Adrenal gland (tissue), 12 donors: Measurements from ENCODE around the gene PHF21A. TPM values are rescaled to one million over a fixed set of nuclear protein-coding genes. Genes with fewer than 3 reads are reported as not detected.

ENCODE experiments used
- DNase-seq, 7 donors: peaks; one replicate each; pipeline ENCODE4 v3.0.0-alpha.2; 2019 to 2020
- H3K27ac ChIP-seq, 5 donors: fragments of 200-600 bp; sonication (generic) in 4 of 5; 1 replicate in 3 of 5; 2 replicates in 2 of 5; pipeline versions ENCODE4 v1.5.1 to v1.8.0; 2016 to 2020; ENCODE audit warnings: mild to moderate bottlenecking in 1 of 5
- H3K27me3 ChIP-seq: fragments of 200-600 bp; 2 replicates; pipeline ENCODE4 v1.8.0; 2021
- H3K36me3 ChIP-seq, 2 donors: fragments of 200-600 bp; replicated peaks in 1 of 2; 1 replicate in 1 of 2; 2 replicates in 1 of 2; pipeline versions ENCODE4 v1.5.1 to v1.8.0; 2018 to 2022
- H3K4me1 ChIP-seq, 2 donors: fragments of 200-600 bp; replicated peaks in 1 of 2; 1 replicate in 1 of 2; 2 replicates in 1 of 2; pipeline versions ENCODE4 v1.5.1 to v1.8.0; 2018 to 2021
- H3K4me3 ChIP-seq, 4 donors: fragments of 200-600 bp; sonication (generic) in 3 of 4; one replicate each; pipeline ENCODE4 v1.5.1; 2016 to 2018
- H3K9me3 ChIP-seq, 3 donors: fragments of 200-600 bp; sonication (generic) in 1 of 3; replicated peaks in 1 of 3; 1 replicate in 2 of 3; 2 replicates in 1 of 3; pipeline versions ENCODE4 v1.5.1 to v1.8.0; 2016 to 2021
- POLR2A ChIP-seq, 2 donors: fragments of 450-650 bp; IDR thresholded peaks; one replicate each; pipeline ENCODE4 v1.6.1; 2017; ENCODE audit warnings: antibody characterized with exemption in 2 of 2, mild to moderate bottlenecking in 2 of 2, moderate library complexity in 1 of 2
- WGBS, 4 donors: extraction: QIAGEN DNeasy Blood & Tissue Kit in 2 of 4; methylation state at CpG; one replicate each; pipeline versions ENCODE4 v1.1.5 to v1.1.7; 2013 to 2017; 5-methylcytosine and 5-hydroxymethylcytosine counted together
- intact Hi-C, 2 donors: fragments of 100-400 bp; cut with DNase I; formaldehyde crosslinking; loops; one replicate each; pipeline versions ENCODE4 v1.14.1 to v1.15.0; 2022 to 2023
- polyA plus RNA-seq, 3 donors: library from polyadenylated mRNA; stranded (reverse); fragments of 200-250 nt in 2 of 3; fragments of 350-450 nt in 1 of 3; fragmentation: Illumina TruSeq in 1 of 3; extraction: RNeasy Lipid Tissue Mini Kit (QIAGEN cat#74804) in 1 of 3; gene quantifications; one replicate each; pipeline ENCODE4 v1.2.3, GENCODE V29; 2013 to 2014
- total RNA-seq, 9 donors: library from RNA; depleted of rRNA in 4 of 9; stranded (reverse); fragments of >200 nt in 4 of 9; fragments of 120-200 nt in 1 of 9; fragmentation: NEBNext Ultra II Directional in 1 of 9; extraction: Animal tissue kit (Norgen Biotek cat#: 25700) in 1 of 9; gene quantifications; one replicate each; pipeline versions ENCODE4 v1.1.0 to v1.2.4, GENCODE V29; 2013 to 2023
- TF ChIP-seq, protein P1 (sequence below), 6 experiments: fragments of 450-650 bp in 4 of 6; fragments of 200-600 bp in 2 of 6; sonication (generic) in 1 of 6; IDR thresholded peaks; 1 replicate in 5 of 6; 2 replicates in 1 of 6; pipeline versions ENCODE4 v1.5.1 to v1.8.0; 2016 to 2021; ENCODE audit warnings: antibody characterized with exemption in 6 of 6, mild to moderate bottlenecking in 2 of 6, moderate library complexity in 1 of 6
- donor health status: healthy with polysubstance abuse.
- donor health status: Bipolar disorder and iron deficiency.
- donor health status: DM: yes; HTN: yes; CAD: no.
- donor health status: DM: no; HTN: no; CAD: no.
- donor health status: DM: no; HTN: no; CAD: no.
- donor health status: DM: yes; HTN: yes; CAD: no.

Gene PHF21A
- total and polyA plus RNA-seq, 12 donors, result 28.4 to 85.1 (median 40.0) TPM

DNA sequence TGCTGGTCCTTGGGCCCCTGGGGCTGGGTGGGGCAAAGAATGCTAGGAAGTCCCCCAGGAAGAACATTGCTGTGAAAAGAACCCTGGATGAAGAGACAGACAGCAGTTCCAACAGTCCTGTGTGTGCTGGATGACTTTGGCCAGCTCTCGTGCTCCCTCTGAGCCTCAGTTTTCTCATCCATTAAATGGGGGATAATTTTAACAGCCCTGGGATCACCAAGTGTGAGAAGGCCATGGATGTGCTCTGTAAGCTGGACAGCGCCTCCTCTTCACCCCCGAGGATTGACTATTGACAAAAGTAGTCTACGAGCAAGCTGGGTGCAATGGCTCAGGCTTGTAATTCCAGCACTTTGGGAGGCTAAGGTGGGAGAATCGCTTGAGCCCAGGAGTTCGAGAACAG, 196.3 kb downstream of the PHF21A start:
- Histone ChIP-seq H3K27ac (no peak overlapping the region), H3K27me3 (no peaks in the 10 kb centered on the region), H3K9me3 (no peaks in the 10 kb centered on the region), H3K4me1 (peaks cover 0 to 20% of the 10 kb centered on the region in 2 donors), H3K4me3 (no peak overlapping the region), H3K36me3 (no peaks in the 10 kb centered on the region)
- DNase-seq, result peak in 1 of 7 donors; percentile 48
- intact Hi-C loops, result no loop called here
- WGBS, 4 donors, result 92 to 100% (median 95%) methylated on average over 6 of the region's 6 CpGs
- no peak for TF ChIP-seq POLR2A (IDR thresholded peaks at IDR 0.05)
- TF ChIP-seq, protein P1, sequence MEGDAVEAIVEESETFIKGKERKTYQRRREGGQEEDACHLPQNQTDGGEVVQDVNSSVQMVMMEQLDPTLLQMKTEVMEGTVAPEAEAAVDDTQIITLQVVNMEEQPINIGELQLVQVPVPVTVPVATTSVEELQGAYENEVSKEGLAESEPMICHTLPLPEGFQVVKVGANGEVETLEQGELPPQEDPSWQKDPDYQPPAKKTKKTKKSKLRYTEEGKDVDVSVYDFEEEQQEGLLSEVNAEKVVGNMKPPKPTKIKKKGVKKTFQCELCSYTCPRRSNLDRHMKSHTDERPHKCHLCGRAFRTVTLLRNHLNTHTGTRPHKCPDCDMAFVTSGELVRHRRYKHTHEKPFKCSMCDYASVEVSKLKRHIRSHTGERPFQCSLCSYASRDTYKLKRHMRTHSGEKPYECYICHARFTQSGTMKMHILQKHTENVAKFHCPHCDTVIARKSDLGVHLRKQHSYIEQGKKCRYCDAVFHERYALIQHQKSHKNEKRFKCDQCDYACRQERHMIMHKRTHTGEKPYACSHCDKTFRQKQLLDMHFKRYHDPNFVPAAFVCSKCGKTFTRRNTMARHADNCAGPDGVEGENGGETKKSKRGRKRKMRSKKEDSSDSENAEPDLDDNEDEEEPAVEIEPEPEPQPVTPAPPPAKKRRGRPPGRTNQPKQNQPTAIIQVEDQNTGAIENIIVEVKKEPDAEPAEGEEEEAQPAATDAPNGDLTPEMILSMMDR (IDR thresholded peaks at IDR 0.05), result no peak

DNA sequence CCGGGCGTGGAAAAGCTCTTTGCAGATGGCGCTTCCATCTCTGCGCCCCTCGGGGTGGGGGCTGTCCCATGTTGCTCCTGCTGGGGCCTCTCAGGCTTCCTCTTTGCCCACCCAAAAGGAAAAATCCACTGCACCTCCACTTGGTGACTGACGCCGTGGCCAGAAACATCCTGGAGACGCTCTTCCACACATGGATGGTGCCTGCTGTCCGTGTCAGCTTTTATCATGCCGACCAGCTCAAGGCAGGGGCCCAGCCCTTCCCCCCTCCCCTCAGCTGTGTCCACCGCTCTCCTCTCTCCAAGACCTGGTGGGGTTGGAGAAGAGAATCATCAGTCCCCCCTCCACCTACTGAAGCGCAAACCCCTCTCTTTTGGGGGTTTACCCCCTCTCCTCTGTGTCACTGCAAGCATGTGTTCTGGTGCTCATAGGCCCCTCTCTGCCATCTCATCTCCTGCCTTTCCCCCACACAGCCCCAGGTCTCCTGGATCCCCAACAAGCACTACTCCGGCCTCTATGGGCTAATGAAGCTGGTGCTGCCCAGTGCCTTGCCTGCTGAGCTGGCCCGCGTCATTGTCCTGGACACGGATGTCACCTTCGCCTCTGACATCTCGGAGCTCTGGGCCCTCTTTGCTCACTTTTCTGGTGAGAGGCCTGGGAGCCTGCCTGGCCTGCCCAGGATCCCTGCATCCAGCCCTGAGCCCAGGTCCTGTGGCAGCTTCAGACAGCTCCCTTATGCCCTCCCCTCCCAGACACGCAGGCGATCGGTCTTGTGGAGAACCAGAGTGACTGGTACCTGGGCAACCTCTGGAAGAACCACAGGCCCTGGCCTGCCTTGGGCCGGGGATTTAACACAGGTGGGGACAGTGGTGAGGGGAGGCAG, 197.0 kb downstream of the PHF21A start:
- H3K27me3 ChIP-seq, result no peaks in the 10 kb centered on the region
- peak in 3 of 7 donors; percentile 15 to 51 (median 17) for DNase-seq
- 87 to 93% (median 88%) methylated on average over 19 to 22 of the region's 22 CpGs for WGBS, 4 donors

DNA sequence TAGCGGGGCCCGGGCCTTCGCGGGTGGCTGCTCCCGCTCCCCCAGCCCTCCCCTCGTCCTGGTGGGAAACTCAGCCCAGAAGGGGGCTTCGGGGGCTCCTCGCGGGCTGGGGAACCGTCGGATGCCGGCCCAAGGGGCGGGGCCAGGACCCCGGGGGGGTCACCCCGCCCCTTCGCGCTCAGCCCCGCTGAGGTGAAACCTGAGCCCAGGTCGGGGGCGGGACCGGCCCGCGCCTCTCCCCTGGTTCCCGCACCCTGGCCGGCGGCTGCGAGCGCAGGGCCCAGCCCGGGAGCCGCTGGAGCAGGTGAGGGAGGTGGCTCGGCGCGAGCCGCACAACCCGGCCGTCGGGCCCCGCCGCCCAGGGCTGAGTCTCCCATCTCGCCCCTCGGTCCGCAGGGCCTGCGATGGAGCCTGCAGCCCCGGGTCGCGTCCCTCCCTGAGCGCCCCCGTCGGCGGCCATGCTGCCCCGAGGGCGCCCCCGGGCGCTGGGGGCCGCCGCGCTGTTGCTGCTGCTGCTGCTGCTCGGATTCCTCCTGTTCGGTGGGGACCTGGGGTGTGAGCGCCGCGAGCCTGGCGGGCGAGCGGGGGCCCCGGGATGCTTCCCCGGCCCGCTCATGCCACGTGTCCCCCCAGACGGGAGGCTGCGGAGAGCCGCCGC, 198.7 kb downstream of the PHF21A start, which contains the start of gene LARGE2:
TSS of gene LARGE2 (plus strand) at position 232 of the 658 bp plus-strand sequence. CDS start at position 459, 227 bp downstream.
- Histone ChIP-seq H3K27ac (peak within 1 kb of the TSS in 2 of 5 donors; percentile 63 to 70), H3K9me3 (no peaks in the 10 kb centered on the region), H3K27me3 (no peaks in the 10 kb centered on the region), H3K4me3 (peak within 1 kb of the TSS in 2 of 4 donors; percentile 13 to 59), H3K36me3 (no peaks in the 10 kb centered on the region), H3K4me1 (peaks cover 0 to 20% of the 10 kb centered on the region in 2 donors)
- DNase-seq, result peak in 5 of 7 donors; percentile 28 to 67 (median 57)
- TF ChIP-seq, protein P1 (IDR thresholded peaks at IDR 0.05), result no peak
- no peak for TF ChIP-seq POLR2A (IDR thresholded peaks at IDR 0.05)
- WGBS, 4 donors, result 1% methylated on average over 29 to 71 of the region's 73 CpGs; no CpG with 5 or more reads in 2 of the 4 donors
- intact Hi-C loops, result no loop called here

More for the DNA sequence above, 197.0 kb downstream of the PHF21A start:
- H3K36me3 ChIP-seq, result no peaks in the 10 kb centered on the region
- H3K4me1 ChIP-seq, result peaks cover 0 to 20% of the 10 kb centered on the region in 2 donors
- H3K27ac ChIP-seq, result no peak overlapping the region
- intact Hi-C loops, result no loop called here
- no peak for TF ChIP-seq POLR2A (IDR thresholded peaks at IDR 0.05)
- TF ChIP-seq, protein P1 (IDR thresholded peaks at IDR 0.05), result no peak
- no peak overlapping the region for H3K4me3 ChIP-seq
- H3K9me3 ChIP-seq, result no peaks in the 10 kb centered on the region
